ENCODE results near the gene TRMT10B.
"Not testable (repeated sequence)": the region's sequence is repeated elsewhere in the genome, so short reads cannot be mapped to it uniquely, and the experiment has no call there.

The TRMT10B gene

DNA sequence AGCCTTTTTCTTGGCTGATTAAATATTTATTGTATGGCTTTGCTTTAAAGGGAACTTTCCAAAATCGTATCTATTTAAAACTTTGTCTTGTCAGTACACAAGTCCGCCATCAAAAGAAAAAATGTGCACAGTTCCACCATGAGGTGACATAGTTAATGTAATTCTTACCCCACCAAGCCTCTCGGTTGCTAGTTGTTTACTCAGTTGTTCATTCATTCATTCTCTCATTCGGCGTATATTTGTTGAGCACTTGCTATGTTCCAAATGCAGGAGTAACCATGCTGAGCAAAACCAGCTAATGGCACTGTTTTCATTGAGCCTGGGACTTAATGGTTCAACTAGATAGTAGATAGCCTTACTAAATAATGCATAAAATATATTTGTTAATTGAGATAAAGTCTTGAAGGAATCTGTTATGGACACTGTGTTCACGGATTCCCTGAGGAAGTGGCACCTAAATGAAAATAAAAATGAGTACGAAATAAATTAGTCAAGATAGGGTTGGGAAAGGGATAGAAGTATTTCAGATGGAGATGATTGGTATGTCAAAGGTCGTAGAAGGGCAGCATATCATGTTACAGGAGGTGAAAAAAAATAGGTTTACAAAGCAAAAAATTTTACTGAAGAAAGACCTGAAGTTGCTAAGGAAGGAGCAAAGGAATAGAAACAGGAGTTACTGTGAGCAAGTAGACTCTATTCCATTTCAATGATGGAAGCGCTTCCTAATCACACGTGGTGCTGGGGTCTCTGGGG is 48.5 kb downstream of the TRMT10B start:
- no peak for DNase-seq

DNA sequence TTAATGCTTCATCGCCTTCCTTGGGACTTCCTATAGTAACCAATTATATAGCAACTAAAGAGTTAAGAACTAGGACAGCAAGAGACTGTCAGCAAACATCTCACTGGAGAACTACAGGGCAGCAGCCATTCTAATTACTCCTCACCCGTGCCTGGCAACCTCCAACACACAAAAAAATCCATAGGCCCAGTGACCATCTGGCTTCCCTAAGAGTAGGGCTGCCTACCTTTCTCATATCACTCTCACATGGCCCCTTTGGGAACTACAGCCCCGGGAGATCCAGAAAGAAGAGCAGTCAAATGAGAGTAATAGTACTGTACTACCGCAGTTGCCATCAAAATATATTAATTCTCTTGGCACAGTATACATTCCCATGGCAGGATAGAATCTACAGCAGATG is 52.7 kb downstream of the TRMT10B start:
- no peak for DNase-seq

DNA sequence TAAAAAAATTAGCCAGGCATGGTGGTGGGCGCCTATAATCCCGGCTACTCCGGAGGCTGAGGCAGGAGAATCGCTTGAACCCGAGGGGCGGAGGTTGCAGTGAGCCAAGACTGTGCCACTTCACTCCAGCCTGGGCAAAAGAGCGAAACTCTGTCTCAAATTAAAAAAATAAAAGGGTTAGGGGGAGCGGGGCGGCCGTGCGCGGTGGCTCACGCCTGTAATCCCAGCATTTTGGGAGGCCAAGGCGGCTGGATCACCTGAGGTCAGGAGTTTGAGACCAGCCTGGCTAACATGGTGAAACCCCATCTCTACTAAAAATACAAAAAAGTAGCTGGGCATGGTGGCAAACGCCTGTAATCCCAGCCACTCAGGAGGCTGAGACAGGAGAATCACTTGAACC is 56.1 kb downstream of the TRMT10B start:
- not testable (repeated sequence) for DNase-seq

DNA sequence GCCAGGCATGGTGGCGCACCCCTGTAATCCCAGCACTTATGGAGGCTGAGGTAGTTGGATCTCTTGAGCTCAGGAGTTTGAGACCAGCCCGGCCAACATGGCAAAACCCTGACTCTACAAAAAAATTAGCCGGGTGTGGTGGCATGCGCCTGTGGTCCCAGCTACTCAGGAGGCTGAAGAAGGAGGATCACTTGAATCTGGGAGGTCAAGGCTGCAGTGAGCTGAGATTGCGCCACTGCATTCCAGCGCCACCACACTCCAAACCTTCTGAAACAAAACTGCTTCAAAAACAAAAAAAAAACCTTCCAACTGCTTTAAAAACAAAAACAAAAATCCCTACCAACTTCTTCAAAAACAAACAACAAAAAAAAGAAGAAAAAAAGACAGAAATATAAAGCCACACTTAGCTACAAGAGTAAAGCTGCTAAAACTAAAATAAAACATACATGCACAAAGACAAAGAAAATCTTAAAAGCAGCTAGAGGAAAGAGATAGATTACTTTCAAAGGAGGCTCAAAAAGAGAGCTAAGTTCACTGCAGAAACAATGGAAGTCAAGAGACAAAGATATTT is 58.4 kb downstream of the TRMT10B start:
- DNase-seq = no peak

DNA sequence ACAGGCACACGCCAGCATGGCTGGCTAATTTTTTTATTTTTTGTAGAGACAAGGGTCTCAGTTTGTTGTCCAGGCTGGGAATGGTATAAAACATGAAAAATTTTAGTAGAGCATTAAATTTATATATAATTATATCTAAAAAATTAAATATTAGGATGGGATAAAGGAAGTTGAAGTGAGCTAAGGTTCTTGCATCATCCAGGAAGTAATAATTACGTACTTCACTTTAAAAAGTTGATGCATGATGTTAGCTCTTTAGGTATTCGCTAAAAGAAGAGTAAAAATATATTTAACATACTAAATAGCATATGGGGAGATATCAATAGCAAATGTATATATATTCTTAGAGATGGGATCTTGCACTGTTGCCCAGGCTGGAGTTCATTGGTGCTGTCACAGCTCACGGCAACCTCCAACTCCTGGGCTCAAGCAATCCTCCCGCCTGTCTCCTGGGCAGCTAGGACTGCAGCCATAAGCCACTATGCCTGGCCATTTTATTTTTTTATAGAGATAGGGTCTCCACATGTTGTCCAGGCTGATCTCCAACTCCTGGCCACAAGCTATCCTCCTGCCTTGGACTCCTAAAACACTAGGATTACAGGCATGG is 59.3 kb downstream of the TRMT10B start:
- no peak for DNase-seq

DNA sequence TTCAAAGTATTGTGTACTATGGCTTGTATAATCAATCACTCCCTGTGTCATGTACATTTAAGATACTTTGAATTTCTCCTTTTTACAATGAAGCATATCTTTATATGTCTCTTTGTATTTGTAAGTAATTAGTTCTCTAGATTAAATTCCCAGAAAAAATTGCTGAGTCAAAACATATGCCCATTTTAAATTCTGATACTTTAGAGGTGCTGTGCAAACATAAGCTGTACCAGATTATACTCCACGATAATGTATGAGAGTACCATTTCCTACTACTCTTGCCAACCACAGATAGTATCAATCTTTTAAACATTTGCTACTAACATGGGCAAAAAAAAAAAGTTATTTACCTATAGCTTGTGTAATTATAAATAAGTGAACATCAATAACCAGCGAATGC is 65.2 kb downstream of the TRMT10B start:
- no peak for DNase-seq

DNA sequence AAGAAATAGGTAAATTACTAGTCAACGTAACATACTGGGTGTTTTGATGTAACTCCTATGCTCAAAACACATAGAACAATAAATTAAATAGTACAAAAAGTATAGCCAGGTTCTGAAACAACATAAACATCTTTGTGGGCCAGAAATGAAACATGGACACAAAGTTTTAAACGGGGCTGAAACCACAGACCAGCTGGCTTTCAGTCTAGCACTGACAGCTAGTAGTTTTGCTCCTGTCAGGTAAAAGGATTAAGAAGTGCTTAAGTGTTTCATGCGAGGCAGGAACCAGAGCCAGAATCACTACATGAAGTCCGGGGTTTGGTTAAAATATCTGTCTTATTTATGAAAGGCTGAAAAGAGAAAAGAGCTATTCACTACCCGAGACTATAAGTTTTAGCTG is 66.5 kb downstream of the TRMT10B start:
- DNase-seq = no peak

DNA sequence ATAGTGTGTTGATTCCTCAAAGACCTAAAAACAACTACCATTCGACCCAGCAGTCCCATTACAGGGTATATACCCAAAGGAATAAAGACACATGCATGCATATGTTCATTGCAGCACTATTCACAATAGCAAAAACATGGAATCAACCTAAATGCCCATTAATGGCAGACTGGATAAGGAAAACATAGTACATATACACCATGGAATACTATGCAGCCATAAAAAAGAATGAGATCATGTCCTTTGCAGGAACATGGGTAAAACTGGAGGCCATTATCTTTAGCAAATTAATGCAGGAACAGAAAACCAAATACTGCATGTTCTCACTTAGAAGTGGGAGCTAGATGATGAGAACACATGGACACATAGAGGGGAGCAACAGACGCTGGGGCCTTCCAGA is 71.6 kb downstream of the TRMT10B start:
- DNase-seq = not testable (repeated sequence)

DNA sequence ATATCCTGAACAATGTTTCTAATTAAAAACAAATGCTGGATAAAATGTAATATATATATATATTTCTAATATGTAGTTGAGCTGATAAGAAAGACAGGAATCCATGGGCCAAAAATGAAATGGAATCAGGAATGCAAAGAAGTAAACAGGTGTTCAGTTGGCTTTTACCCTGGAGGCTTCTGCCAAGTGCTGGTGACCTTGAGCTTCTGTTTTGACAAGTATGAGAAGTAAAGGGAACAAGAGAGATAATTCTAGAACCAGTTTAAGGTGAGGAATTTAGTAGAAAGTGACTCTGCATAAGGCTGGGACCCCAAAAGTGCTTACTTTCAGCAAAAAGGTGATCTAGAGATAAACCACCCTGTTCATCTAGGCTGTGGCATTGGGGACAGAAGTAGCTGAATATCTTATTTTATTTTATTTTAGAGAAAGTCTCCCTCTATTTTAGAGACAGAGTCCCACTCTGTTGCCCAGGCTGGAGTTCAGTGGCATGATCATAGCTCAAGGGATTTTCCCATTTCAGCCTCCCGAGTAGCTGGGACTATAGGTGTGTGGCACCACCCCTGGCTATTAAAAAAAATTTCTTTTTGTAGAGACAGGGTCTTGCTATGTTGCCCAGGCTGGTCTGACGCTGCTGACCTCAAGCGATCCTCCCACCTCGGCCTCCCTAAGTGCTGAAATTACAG is 74.0 kb downstream of the TRMT10B start:
- no peak for DNase-seq

Measured in EL (cell line).